ENCODE data around the gene SLC26A11.
"Not testable (repeated sequence)": the region's sequence is repeated elsewhere in the genome, so short reads cannot be mapped to it uniquely, and the experiment has no call there.

The SLC26A11 gene

GRCh38 chr17:80196652-80197051 lies 23.6 kb upstream of the SLC26A11 start:
- DNase-seq, result no peak

- no peak for DNase-seq
These were observed 22.0 kb upstream of the SLC26A11 start for GRCh38 chr17:80198144-80198661.

GRCh38 chr17:80199295-80199694 lies 20.9 kb upstream of the SLC26A11 start:
- not testable (repeated sequence) for DNase-seq

GRCh38 chr17:80201446-80201845 lies 18.8 kb upstream of the SLC26A11 start:
- DNase-seq, result no peak

GRCh38 chr17:80202197-80202596 lies 18.0 kb upstream of the SLC26A11 start:
- no peak for DNase-seq

- no peak for DNase-seq
These were observed 16.7 kb upstream of the SLC26A11 start for GRCh38 chr17:80203471-80203963.

- no peak for DNase-seq
These were observed 15.4 kb upstream of the SLC26A11 start for GRCh38 chr17:80204626-80205468.

- no peak for DNase-seq
These were observed 14.4 kb upstream of the SLC26A11 start for GRCh38 chr17:80205811-80206210.

GRCh38 chr17:80208050-80208449 lies 12.2 kb upstream of the SLC26A11 start:
- DNase-seq, result no peak

GRCh38 chr17:80209765-80210164 lies 10.5 kb upstream of the SLC26A11 start:
- DNase-seq, result no peak

- no peak for DNase-seq
These were observed 9.7 kb upstream of the SLC26A11 start for GRCh38 chr17:80210348-80211108.

- no peak for DNase-seq
These were observed 8.1 kb upstream of the SLC26A11 start for GRCh38 chr17:80212109-80212508.

- DNase-seq, result no peak
These were observed 7.7 kb upstream of the SLC26A11 start for GRCh38 chr17:80212511-80212910.

- no peak for DNase-seq
These were observed 7.1 kb upstream of the SLC26A11 start for GRCh38 chr17:80212962-80213642.

GRCh38 chr17:80213643-80213975 lies 6.6 kb upstream of the SLC26A11 start:
- no peak for DNase-seq

- DNase-seq, result no peak
These were observed 6.0 kb upstream of the SLC26A11 start for GRCh38 chr17:80214012-80214877.

GRCh38 chr17:80214878-80215210 lies 5.4 kb upstream of the SLC26A11 start:
- DNase-seq, result no peak

GRCh38 chr17:80216473-80217456 lies 3.5 kb upstream of the SLC26A11 start:
- DNase-seq, result no peak

- no peak for DNase-seq
These were observed 2.4 kb upstream of the SLC26A11 start for GRCh38 chr17:80217703-80218362.

GRCh38 chr17:80218391-80218790 lies 1.8 kb upstream of the SLC26A11 start:
- no peak for DNase-seq
